Measurements from ENCODE around the gene SETD2.
"Not testable (repeated sequence)": the region's sequence is repeated elsewhere in the genome, so short reads cannot be mapped to it uniquely, and the experiment has no call there.

The SETD2 gene

DNA sequence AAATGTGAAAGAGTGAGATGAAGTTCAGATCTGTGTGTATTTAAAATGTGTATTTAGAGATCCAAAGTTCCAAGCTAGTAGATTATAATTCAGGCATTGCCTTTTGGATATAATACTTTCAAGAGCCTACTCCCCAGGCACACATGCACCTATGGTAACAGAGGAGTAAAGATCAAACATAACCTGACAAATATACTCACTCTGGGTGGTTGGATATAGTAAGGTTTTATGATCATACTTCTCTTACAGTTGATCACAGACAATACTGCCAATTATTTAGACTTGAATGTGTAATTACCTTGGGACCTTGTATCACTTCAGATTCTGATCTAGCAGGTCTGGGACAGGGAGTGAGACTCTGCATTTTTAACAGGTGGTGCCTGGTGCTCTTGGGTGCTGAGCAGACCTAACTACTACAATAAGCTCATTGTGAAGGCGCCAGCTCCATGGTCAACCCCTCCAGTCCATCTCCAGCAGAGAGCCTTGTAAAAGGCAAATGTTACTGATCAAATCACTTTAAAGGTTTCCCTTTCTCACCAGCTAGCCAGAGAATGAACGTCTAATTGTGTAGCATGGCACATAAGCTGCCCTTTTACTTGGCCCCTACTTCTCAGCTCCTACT is 128.9 kb downstream of the SETD2 start:
- TF ChIP-seq, protein P1, sequence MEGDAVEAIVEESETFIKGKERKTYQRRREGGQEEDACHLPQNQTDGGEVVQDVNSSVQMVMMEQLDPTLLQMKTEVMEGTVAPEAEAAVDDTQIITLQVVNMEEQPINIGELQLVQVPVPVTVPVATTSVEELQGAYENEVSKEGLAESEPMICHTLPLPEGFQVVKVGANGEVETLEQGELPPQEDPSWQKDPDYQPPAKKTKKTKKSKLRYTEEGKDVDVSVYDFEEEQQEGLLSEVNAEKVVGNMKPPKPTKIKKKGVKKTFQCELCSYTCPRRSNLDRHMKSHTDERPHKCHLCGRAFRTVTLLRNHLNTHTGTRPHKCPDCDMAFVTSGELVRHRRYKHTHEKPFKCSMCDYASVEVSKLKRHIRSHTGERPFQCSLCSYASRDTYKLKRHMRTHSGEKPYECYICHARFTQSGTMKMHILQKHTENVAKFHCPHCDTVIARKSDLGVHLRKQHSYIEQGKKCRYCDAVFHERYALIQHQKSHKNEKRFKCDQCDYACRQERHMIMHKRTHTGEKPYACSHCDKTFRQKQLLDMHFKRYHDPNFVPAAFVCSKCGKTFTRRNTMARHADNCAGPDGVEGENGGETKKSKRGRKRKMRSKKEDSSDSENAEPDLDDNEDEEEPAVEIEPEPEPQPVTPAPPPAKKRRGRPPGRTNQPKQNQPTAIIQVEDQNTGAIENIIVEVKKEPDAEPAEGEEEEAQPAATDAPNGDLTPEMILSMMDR (IDR thresholded peaks at IDR 0.05; ENCODE audit: insufficient read depth, missing control alignments): no peak
- FAIRE-seq (no peak), DNase-seq (ENCODE audit: insufficient read length, low spot score) (no peak)

DNA sequence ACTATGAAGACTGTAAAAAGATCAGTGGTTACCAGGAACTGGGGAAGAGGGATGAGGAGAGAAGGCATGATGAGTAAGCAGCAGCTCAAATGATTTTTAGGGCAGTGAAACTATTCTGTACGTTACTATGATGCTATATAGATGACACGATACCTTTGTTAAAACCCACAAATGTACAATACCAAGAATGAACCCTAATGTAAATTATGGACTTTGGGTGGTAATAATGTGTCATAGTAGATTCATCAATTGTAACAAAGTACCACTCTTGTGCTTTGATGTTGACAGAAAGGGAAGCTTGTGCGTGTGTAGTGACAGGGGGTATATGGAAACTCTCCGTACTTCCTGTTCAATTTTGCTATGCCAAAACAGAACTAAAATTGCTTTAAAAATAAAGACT is 132.9 kb downstream of the SETD2 start:
- DNase-seq (ENCODE audit: insufficient read length, low spot score): not testable (repeated sequence)
- FAIRE-seq: peak; percentile 60

DNA sequence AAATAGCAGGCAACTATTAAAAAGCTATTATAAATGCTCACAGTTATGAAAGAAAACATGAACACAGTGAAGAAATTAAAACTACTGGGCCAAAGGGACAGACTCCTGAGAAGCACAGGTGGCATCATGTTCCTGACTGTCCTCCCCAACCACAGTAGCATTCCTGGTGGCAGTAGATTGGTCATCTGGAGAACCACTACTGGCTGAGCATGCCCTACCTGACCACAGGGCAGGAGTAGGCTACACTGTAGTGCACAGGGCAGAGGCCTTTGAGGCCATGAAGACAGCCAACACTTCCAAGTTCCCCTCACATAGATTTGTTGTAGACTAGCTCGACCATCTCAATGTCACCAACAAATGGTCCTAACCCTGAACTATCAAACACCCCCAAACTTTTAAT is 135.2 kb downstream of the SETD2 start:
- TF ChIP-seq, protein P1 (IDR thresholded peaks at IDR 0.05; ENCODE audit: insufficient read depth, missing control alignments): no peak
- FAIRE-seq (no peak), DNase-seq (ENCODE audit: insufficient read length, low spot score) (no peak)

DNA sequence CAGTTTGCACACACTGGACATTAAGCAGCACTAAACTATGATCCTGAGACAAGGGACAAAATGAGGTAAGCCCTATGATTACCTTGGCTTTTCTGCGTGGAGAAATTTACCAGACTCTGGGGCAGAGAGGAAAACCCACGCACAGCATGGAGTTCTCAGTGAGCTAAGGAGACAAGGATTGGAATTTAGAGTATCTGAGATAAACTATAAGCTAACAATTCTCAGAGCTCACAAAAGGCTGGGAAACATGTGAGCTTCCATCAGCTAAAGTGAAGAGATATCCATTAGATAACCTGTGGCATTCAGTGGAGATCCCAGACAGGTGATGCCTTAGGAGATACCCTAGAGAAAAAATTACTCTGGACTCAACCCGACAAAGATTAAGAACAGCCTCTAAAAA is 135.8 kb downstream of the SETD2 start:
- DNase-seq (ENCODE audit: insufficient read length, low spot score): no peak
- TF ChIP-seq, protein P1 (IDR thresholded peaks at IDR 0.05; ENCODE audit: insufficient read depth, missing control alignments): no peak
- FAIRE-seq: no peak

DNA sequence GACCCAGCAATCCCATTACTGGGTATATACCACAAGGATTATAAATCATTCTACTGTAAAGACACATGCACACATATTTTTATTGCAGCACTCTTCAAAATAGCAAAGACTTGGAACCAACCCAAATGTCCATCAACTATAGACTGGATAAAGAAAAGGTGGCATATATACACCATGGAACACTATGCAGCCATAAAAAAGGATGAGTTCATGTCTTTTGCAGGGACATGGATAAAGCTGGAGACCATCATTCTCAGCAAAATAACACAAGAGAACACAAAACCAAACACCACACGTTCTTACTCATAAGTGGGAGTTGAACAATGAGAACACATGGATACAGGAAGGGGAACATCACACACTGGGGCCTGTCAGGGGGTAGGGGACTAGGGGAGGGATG is 137.5 kb downstream of the SETD2 start:
- not testable (repeated sequence) for DNase-seq (ENCODE audit: insufficient read length, low spot score); FAIRE-seq

DNA sequence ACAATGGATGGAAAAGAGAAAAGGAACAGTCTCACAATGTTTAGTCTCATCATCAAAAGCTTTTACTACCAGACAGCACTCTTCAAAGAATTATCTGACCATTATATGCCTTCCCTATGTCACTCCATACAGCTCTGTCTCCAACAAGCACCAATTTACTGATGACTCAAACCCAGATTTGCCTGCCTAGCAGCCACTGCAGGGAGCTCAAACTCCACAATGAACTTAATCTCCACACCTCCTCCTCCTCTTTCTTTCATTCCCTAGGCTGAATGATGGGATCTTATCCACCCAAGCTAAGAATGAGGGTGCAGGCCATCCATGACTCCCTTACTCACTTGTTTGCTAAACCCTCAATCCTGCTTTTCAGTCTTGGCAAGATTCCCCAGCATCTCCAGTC is 139.0 kb downstream of the SETD2 start:
- DNase-seq (ENCODE audit: insufficient read length, low spot score) (no peak), FAIRE-seq (no peak)
- TF ChIP-seq, protein P1 (IDR thresholded peaks at IDR 0.05; ENCODE audit: insufficient read depth, missing control alignments): no peak

DNA sequence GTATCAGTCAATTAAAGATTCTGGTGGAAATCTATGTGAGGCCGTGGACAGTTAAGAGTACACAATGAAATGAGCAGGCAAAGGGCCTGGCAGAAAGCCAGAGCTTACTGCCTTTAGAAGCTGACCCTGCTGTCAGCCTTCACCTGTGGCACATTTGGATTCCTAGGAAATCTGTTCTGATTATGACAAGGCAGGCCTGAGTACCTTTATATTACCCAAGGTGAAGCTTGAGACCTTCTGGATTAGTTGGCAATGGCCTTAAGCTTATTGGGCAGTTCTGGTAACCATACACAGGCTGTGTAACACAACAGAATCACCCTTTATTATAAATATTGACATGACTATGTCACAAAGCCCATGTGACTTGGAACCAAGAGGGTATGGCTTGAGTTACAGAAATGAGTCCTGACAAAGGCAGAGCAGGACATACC is 141.3 kb downstream of the SETD2 start:
- FAIRE-seq (no peak), DNase-seq (ENCODE audit: insufficient read length, low spot score) (no peak)
- TF ChIP-seq, protein P1 (IDR thresholded peaks at IDR 0.05; ENCODE audit: insufficient read depth, missing control alignments): no peak

DNA sequence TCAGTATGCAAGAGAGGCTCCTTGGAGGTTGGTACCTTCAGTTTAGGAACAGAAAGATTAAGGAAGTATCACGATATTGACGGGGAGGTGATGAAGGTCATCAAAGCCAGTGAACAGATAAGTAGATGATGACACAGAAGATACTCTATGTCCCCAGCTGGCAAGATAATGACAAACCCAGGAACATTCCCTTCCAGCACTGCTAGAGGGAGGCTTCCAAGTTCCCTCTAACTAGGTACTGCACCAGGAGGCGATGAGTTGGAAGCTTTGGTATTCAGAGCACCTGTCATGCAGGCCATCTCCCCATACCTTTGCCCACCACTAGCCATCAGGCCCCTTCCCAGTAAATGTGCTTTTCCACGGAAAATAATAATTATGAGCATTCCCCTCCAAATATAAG is 143.6 kb downstream of the SETD2 start:
- DNase-seq (ENCODE audit: insufficient read length, low spot score): no peak
- TF ChIP-seq, protein P1 (IDR thresholded peaks at IDR 0.05; ENCODE audit: insufficient read depth, missing control alignments): no peak
- no peak for FAIRE-seq

All from D721Med (cell line).